ENCODE data around the gene DEFB114. TPM values are rescaled to one million over a fixed set of nuclear protein-coding genes. Genes with fewer than 3 reads are reported as not detected.

The DEFB114 gene
- total RNA-seq = not detected
- long read RNA-seq = 0 reads

- Histone ChIP-seq H3K27me3 (no peaks in the 10 kb centered on the region), H3K27ac (no peak within 1 kb of the TSS), H3K4me3 (no peak within 1 kb of the TSS), H3K9me3 (no peaks in the 10 kb centered on the region), H3K4me1 (no peaks in the 10 kb centered on the region), H3K36me3 (no peaks in the 10 kb centered on the region)
- ATAC-seq (no peak), DNase-seq (no peak)
- intact Hi-C loops (cut with DNase I) = no loop called here
- TF ChIP-seq CTCF (IDR thresholded peaks at IDR 0.05) = no peak
These were observed at the start of gene DEFB114 for GRCh38 chr6:49964064-49964463. DEFB114 (minus strand) TSS chr6:49964164; CDS start chr6:49964105, 59 bp downstream.

GRCh38 chr6:50007819-50008218, 43.9 kb upstream of the DEFB114 start:
- DNase-seq (no peak), ATAC-seq (no peak)
- no peaks in the 10 kb centered on the region for H3K4me1 ChIP-seq
- no peaks in the 10 kb centered on the region for H3K27me3 ChIP-seq
- H3K27ac ChIP-seq = no peak overlapping the region
- H3K4me3 ChIP-seq = no peak overlapping the region
- no peaks in the 10 kb centered on the region for H3K36me3 ChIP-seq
- H3K9me3 ChIP-seq = no peaks in the 10 kb centered on the region
- intact Hi-C loops (cut with DNase I) = no loop called here
- no peak for TF ChIP-seq CTCF (IDR thresholded peaks at IDR 0.05)

GRCh38 chr6:50003139-50003538, 39.2 kb upstream of the DEFB114 start:
- Histone ChIP-seq H3K9me3 (no peaks in the 10 kb centered on the region), H3K27me3 (no peaks in the 10 kb centered on the region), H3K4me3 (no peak overlapping the region), H3K4me1 (no peaks in the 10 kb centered on the region), H3K36me3 (no peaks in the 10 kb centered on the region), H3K27ac (no peak overlapping the region)
- DNase-seq = no peak
- intact Hi-C loops (cut with DNase I) = no loop called here
- TF ChIP-seq CTCF (IDR thresholded peaks at IDR 0.05) = no peak
- no peak for ATAC-seq

- DNase-seq (no peak), ATAC-seq (no peak)
- no peak for TF ChIP-seq CTCF (IDR thresholded peaks at IDR 0.05)
- intact Hi-C loops (cut with DNase I) = no loop called here
- Histone ChIP-seq H3K4me3 (no peak overlapping the region), H3K36me3 (no peaks in the 10 kb centered on the region), H3K27me3 (no peaks in the 10 kb centered on the region), H3K9me3 (no peaks in the 10 kb centered on the region), H3K4me1 (no peaks in the 10 kb centered on the region), H3K27ac (no peak overlapping the region)
These were observed 31.3 kb upstream of the DEFB114 start for GRCh38 chr6:49995278-49995677.

- DNase-seq (no peak), ATAC-seq (no peak)
- H3K4me1 ChIP-seq = no peaks in the 10 kb centered on the region
- no peak for TF ChIP-seq CTCF (IDR thresholded peaks at IDR 0.05)
- H3K27ac ChIP-seq = no peak overlapping the region
- H3K9me3 ChIP-seq = no peaks in the 10 kb centered on the region
- intact Hi-C loops (cut with DNase I) = no loop called here
- no peaks in the 10 kb centered on the region for H3K36me3 ChIP-seq
- no peak overlapping the region for H3K4me3 ChIP-seq
- no peaks in the 10 kb centered on the region for H3K27me3 ChIP-seq
These were observed 24.9 kb upstream of the DEFB114 start for GRCh38 chr6:49988900-49989299.

GRCh38 chr6:49987749-49988148, 23.8 kb upstream of the DEFB114 start:
- no peaks in the 10 kb centered on the region for H3K9me3 ChIP-seq
- H3K4me1 ChIP-seq = no peaks in the 10 kb centered on the region
- ATAC-seq (no peak), DNase-seq (no peak)
- no peak overlapping the region for H3K4me3 ChIP-seq
- H3K27ac ChIP-seq = no peak overlapping the region
- H3K36me3 ChIP-seq = no peaks in the 10 kb centered on the region
- H3K27me3 ChIP-seq = no peaks in the 10 kb centered on the region
- intact Hi-C loops (cut with DNase I) = no loop called here
- no peak for TF ChIP-seq CTCF (IDR thresholded peaks at IDR 0.05)

All from upper lobe of right lung (tissue), 1 donor.